A673 (cell line): ENCODE measurements around the gene WDR72. TPM values are rescaled to one million over a fixed set of nuclear protein-coding genes. Genes with fewer than 3 reads are reported as not detected.

Experiments used
- BruUV-seq: library from RNA; stranded (reverse); fragments of 400-500 nt; replicated peaks from 2 replicates; lab custom pipeline; 2021; lab: Mats Ljungman, UMichigan
- CTCF ChIA-PET: fragments of 300-600 bp; sonication (Branson Sonifier 250); formaldehyde crosslinking; loops from one replicate; lab custom pipeline; 2022; ENCODE audit warnings: antibody characterized with exemption; lab: Charles Lee
- POLR2A ChIA-PET: fragments of 300-600 bp; sonication (Branson Sonifier 250); formaldehyde crosslinking; loops from one replicate; lab custom pipeline; 2022; ENCODE audit warnings: antibody characterized with exemption; ENCODE audit not compliant: low non-redundant PET; lab: Charles Lee
- DNase-seq: peaks from one replicate; pipeline ENCODE4 v3.0.0-alpha.2; 2015; ENCODE audit warnings: low spot score
- H3K27ac ChIP-seq: fragments of 200-600 bp; sonication (generic); 2 replicates; pipeline ENCODE4 v1.5.1; 2016; ENCODE audit warnings: mixed run types, low read depth, mild to moderate bottlenecking, mixed read lengths, antibody characterized with exemption, low read length; ENCODE audit not compliant: poor library complexity, severe bottlenecking
- H3K27me3 ChIP-seq: fragments of 200-600 bp; sonication (generic); replicated peaks from 2 replicates; pipeline ENCODE4 v1.6.1; 2017; ENCODE audit warnings: mixed run types, low read depth, mild to moderate bottlenecking, mixed read lengths, antibody characterized with exemption, low read length; ENCODE audit not compliant: insufficient read depth, poor library complexity
- H3K36me3 ChIP-seq: fragments of 200-600 bp; sonication (generic); 2 replicates; pipeline ENCODE4 v1.6.1; 2016; ENCODE audit warnings: mixed run types, mild to moderate bottlenecking, mixed read lengths, antibody characterized with exemption, low read length; ENCODE audit not compliant: insufficient read depth, poor library complexity, severe bottlenecking
- H3K4me1 ChIP-seq: fragments of 200-600 bp; sonication (generic); 2 replicates; pipeline ENCODE4 v1.6.1; 2017; ENCODE audit warnings: mixed run types, mild to moderate bottlenecking, mixed read lengths, antibody characterized with exemption, low read length; ENCODE audit not compliant: insufficient read depth, poor library complexity, severe bottlenecking
- H3K4me3 ChIP-seq: fragments of 200-600 bp; sonication (generic); 2 replicates; pipeline ENCODE4 v1.5.1; 2016; ENCODE audit warnings: low read depth, mixed run types, mild to moderate bottlenecking, mixed read lengths, low read length; ENCODE audit not compliant: poor library complexity, severe bottlenecking
- H3K9me3 ChIP-seq: fragments of 200-600 bp; sonication (generic); 2 replicates; pipeline ENCODE4 v1.6.1; 2016; ENCODE audit warnings: mixed run types, low read depth, mild to moderate bottlenecking, mixed read lengths, antibody characterized with exemption, low read length; ENCODE audit not compliant: poor library complexity, severe bottlenecking
- CTCF ChIP-seq: fragments of 300-800, 200-600 bp; sonication (generic); conservative IDR thresholded peaks from 2 replicates; pipeline ENCODE4 v1.5.1; 2017; ENCODE audit warnings: low read depth, mild to moderate bottlenecking, antibody characterized with exemption, low read length, moderate library complexity, mixed read lengths
- EZH2 ChIP-seq: fragments of 200-600 bp; sonication (generic); IDR thresholded peaks from 2 replicates; pipeline ENCODE4 v1.6.1; 2017; ENCODE audit warnings: borderline replicate concordance, low read depth, mild to moderate bottlenecking, mixed read lengths, antibody characterized with exemption, low read length; ENCODE audit not compliant: poor library complexity, severe bottlenecking
- intact Hi-C: fragments of 100-400 bp; cut with micrococcal nuclease; formaldehyde crosslinking; loops from one replicate; pipeline ENCODE4 v1.10.0; 2022; ENCODE audit not compliant: unreplicated experiment
- total RNA-seq: library from RNA; stranded (reverse); gene quantifications from 2 replicates; pipeline ENCODE4 v1.2.3, GENCODE V29; 2021

Gene WDR72
- total RNA-seq, 1 experiment from 2014 or later = not detected

DNA sequence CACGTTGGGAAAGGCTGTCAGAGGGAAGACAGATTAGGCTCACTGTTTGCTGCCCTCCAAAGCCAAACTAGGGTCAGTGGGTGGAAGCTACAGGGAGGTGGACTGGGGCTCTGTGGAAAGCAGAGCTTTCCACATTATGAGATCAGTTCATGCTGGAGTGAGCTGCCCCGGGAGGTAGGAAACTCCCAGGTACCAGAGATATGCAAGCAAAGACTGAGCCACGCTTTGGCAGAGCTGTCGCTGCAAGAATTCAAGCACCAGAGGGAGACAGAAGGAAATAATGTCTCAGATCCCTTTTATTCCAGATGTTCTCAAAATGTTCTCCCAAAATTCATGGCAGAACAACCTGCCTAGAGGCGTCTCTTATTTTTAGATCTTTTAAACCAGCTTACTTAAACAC lies 286.6 kb downstream of the WDR72 start:
- POLR2A ChIA-PET = no interaction called here
- TF ChIP-seq CTCF (no peak), EZH2 (no peak)
- intact Hi-C loops = no loop called here

GRCh38 chr15:53472210-53472609 lies 287.3 kb downstream of the WDR72 start:
- Histone ChIP-seq H3K27ac (no peak overlapping the region), H3K36me3 (no peaks in the 10 kb centered on the region), H3K4me3 (no peak overlapping the region), H3K4me1 (no peaks in the 10 kb centered on the region), H3K9me3 (no peaks in the 10 kb centered on the region), H3K27me3 (no peaks in the 10 kb centered on the region)
- DNase-seq = no peak
- BruUV-seq = no TSS peak
- intact Hi-C loops = no loop called here
- ChIA-PET CTCF (no interaction called here), POLR2A (no interaction called here)
- no peak for TF ChIP-seq CTCF
- TF ChIP-seq EZH2 = no peak

More for the DNA sequence above, 286.6 kb downstream of the WDR72 start:
- Histone ChIP-seq H3K27ac (no peak overlapping the region), H3K4me1 (no peaks in the 10 kb centered on the region), H3K27me3 (no peaks in the 10 kb centered on the region), H3K9me3 (no peaks in the 10 kb centered on the region), H3K36me3 (no peaks in the 10 kb centered on the region), H3K4me3 (no peak overlapping the region)
- CTCF ChIA-PET = no interaction called here
- DNase-seq = no peak
- BruUV-seq = no TSS peak

- intact Hi-C loops = no loop called here
- H3K4me1 ChIP-seq = no peaks in the 10 kb centered on the region
- ChIA-PET CTCF (no interaction called here), POLR2A (no interaction called here)
- DNase-seq = no peak
- H3K27ac ChIP-seq = no peak overlapping the region
- TF ChIP-seq EZH2 (no peak), CTCF (no peak)
- no peaks in the 10 kb centered on the region for H3K9me3 ChIP-seq
- no peaks in the 10 kb centered on the region for H3K36me3 ChIP-seq
- H3K27me3 ChIP-seq = no peaks in the 10 kb centered on the region
- no TSS peak for BruUV-seq
- H3K4me3 ChIP-seq = no peak overlapping the region
Observed at GRCh38 chr15:53470743-53471142, 288.7 kb downstream of the WDR72 start.
